A673 (cell line): ENCODE data around the gene TIMM10B.

Experiments used
- EZH2 ChIP-seq: fragments of 200-600 bp; sonication (generic); IDR thresholded peaks from 2 replicates; pipeline ENCODE4 v1.6.1; 2017; ENCODE audit warnings: borderline replicate concordance, low read depth, mild to moderate bottlenecking, mixed read lengths, antibody characterized with exemption, low read length; ENCODE audit not compliant: poor library complexity, severe bottlenecking
- TF ChIP-seq, protein P1 (sequence below): fragments of 300-800, 200-600 bp; sonication (generic); conservative IDR thresholded peaks from 2 replicates; pipeline ENCODE4 v1.5.1; 2017; ENCODE audit warnings: low read depth, mild to moderate bottlenecking, antibody characterized with exemption, low read length, moderate library complexity, mixed read lengths

DNA sequence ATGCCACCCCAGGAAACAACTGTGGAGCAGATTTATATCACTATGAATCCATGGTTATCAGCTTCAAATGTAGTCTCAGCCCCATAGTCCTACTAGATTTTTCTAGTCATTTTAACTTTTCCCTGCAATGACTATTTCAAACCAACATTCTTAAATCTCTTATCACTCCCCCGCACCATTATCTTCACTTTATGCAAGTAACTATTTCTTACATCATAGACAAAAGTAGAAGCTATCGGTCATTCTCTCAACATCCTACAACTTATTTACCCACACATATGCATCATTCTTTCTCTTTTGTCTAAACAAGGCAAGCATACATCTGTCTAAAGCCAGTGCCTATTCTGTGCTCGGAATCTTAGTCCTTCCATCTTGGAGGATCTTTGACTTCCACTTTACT, 4.4 kb downstream of the TIMM10B start:
- TF ChIP-seq, protein P1, sequence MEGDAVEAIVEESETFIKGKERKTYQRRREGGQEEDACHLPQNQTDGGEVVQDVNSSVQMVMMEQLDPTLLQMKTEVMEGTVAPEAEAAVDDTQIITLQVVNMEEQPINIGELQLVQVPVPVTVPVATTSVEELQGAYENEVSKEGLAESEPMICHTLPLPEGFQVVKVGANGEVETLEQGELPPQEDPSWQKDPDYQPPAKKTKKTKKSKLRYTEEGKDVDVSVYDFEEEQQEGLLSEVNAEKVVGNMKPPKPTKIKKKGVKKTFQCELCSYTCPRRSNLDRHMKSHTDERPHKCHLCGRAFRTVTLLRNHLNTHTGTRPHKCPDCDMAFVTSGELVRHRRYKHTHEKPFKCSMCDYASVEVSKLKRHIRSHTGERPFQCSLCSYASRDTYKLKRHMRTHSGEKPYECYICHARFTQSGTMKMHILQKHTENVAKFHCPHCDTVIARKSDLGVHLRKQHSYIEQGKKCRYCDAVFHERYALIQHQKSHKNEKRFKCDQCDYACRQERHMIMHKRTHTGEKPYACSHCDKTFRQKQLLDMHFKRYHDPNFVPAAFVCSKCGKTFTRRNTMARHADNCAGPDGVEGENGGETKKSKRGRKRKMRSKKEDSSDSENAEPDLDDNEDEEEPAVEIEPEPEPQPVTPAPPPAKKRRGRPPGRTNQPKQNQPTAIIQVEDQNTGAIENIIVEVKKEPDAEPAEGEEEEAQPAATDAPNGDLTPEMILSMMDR = no peak
- TF ChIP-seq EZH2 = no peak
